HG03159 (cell line): ENCODE measurements around the gene MAGEA3.
"Not testable (repeated sequence)": the region's sequence is repeated elsewhere in the genome, so short reads cannot be mapped to it uniquely, and the experiment has no call there.

Experiments used
- ATAC-seq: cut with Tn5 transposase; IDR thresholded peaks from one replicate; pipeline ENCODE4 v1.9.1; 2021; ENCODE audit warnings: mild to moderate bottlenecking, moderate library complexity; ENCODE audit not compliant: unreplicated experiment

Gene MAGEA3

GRCh38 chrX:152735860-152736511, 37.4 kb downstream of the MAGEA3 start:
- ATAC-seq = no peak

GRCh38 chrX:152736528-152736927, 37.9 kb downstream of the MAGEA3 start:
- ATAC-seq = not testable (repeated sequence)

- ATAC-seq = no peak
These were observed 40.0 kb downstream of the MAGEA3 start for GRCh38 chrX:152738560-152738959.
